Fibroblast of pulmonary artery (primary cell): ENCODE data around the gene CACNA1C.

ENCODE experiments used
- DNase-seq: peaks from one replicate; pipeline ENCODE4 v3.0.0-alpha.2; 2010; ENCODE audit warnings: low read depth
- H3K4me3 ChIP-seq: replicated peaks from 2 replicates; pipeline ENCODE4 v1.5.1; 2011; ENCODE audit warnings: low read depth, mild to moderate bottlenecking, control low read depth, low read length, moderate library complexity
- CTCF ChIP-seq: IDR thresholded peaks from 2 replicates; pipeline ENCODE4 v1.5.1; 2011; ENCODE audit warnings: mild to moderate bottlenecking, control low read depth, low read length, inconsistent platforms; ENCODE audit errors: missing control alignments

The CACNA1C gene

DNA sequence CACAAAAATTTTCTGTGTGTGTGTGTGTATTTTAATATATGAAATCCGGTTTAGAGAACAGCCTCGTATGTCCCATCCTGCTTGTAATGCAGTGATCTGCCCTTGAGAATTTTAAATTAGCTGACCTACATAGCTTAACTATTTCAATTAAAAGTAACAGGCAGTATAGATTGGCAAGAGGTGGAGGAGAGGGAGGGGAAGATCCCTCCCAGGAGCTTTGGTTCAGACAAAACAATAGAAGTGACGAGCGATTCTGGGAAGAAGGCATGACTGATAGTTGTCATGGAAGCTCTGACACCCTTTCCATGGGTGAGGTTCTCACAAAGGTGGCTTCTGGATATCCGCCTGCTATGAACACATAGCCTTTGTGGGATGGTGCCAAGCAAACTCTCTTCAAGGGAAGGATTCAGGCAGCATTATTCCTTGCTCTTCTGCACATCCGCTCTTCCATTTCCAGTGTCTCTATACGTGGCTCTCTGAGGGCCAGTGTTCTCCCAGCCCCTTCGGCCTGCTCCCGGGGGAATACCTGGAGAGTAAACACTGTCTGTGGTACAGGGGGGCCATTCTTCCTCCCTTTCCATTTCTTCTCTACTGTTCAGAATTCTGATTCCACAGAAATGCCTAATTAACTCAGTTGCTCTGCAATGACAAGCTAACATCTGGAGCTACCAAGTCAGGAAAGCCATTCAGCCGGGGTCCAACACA is 182.0 kb downstream of the CACNA1C start:
- TF ChIP-seq CTCF: no peak
- no peak for DNase-seq
- no peak overlapping the region for H3K4me3 ChIP-seq

GRCh38 chr12:2236506-2237294 is 183.9 kb downstream of the CACNA1C start:
- H3K4me3 ChIP-seq: no peak overlapping the region
- no peak for TF ChIP-seq CTCF
- no peak for DNase-seq

- TF ChIP-seq CTCF: no peak
- H3K4me3 ChIP-seq: no peak overlapping the region
- no peak for DNase-seq
Observed at GRCh38 chr12:2238111-2238510, 185.3 kb downstream of the CACNA1C start.

DNA sequence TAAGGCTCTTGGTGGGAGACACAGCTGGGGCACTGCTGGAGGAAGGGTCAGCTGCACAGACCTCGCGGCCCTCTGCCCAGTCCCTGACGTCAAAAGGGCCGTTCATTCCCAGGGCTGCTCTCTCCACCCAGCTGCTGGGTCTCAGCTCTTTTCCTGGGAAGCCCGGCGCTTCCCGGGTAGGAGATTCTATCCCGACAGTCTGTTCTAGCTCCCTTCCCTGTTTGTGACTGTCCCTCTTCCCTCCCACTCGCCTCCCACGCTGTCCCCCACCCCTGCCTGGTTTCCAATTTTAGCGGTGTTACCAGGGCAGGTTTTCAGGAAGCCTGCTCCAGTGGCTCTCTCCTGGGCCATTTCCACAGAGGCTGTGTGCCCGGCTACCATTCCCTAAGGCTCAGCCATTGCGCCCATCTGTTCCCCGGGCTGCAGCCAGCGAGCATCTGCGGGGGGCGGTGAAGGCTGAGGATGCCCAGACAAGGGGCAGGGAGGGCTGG is 186.6 kb downstream of the CACNA1C start:
- peak; percentile 27 for DNase-seq
- no peak for TF ChIP-seq CTCF
- no peak overlapping the region for H3K4me3 ChIP-seq

GRCh38 chr12:2240390-2240789 is 187.6 kb downstream of the CACNA1C start:
- H3K4me3 ChIP-seq: no peak overlapping the region
- no peak for TF ChIP-seq CTCF

GRCh38 chr12:2240984-2241383 is 188.2 kb downstream of the CACNA1C start:
- TF ChIP-seq CTCF: no peak
- H3K4me3 ChIP-seq: no peak overlapping the region

More at GRCh38 chr12:2240390-2240789, 187.6 kb downstream of the CACNA1C start:
- no peak for DNase-seq

GRCh38 chr12:2242216-2242615 is 189.4 kb downstream of the CACNA1C start:
- H3K4me3 ChIP-seq: no peak overlapping the region
- no peak for TF ChIP-seq CTCF
- DNase-seq: no peak

More at GRCh38 chr12:2240984-2241383, 188.2 kb downstream of the CACNA1C start:
- DNase-seq: peak; percentile 5
